HPDE6-E6E7 (cell line): ENCODE data around the gene ATG16L2.
"Not testable (repeated sequence)": the region's sequence is repeated elsewhere in the genome, so short reads cannot be mapped to it uniquely, and the experiment has no call there.

Source experiments
- DNase-seq: peaks from one replicate; pipeline ENCODE4 v3.0.0; 2011; ENCODE audit warnings: missing footprints; ENCODE audit errors: extremely low spot score

ATG16L2 gene

GRCh38 chr11:72826191-72826941 is 12.2 kb downstream of the ATG16L2 start:
- DNase-seq = no peak

- no peak for DNase-seq
Measured at GRCh38 chr11:72826942-72827480, 12.8 kb downstream of the ATG16L2 start.

DNA sequence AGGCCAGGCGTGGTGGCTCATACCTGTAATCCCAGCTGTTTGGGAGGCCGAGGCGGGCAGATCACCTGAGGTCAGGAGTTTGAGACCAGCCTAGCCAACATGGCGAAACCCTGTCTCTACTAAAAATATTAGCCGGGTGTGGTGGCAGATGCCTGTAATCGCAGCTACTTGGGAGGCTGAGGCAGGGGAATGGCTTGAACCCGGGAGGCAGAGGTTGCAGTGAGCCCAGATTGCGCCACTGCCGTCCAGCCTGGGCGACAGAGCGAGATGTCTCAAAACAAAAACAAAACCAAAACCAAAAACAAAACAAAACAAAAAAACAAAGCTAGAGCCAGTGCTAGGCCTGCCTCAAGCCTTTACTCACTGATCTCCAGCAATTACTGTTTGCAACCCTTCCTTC is 13.4 kb downstream of the ATG16L2 start:
- not testable (repeated sequence) for DNase-seq

GRCh38 chr11:72828081-72828567 is 13.9 kb downstream of the ATG16L2 start:
- DNase-seq = no peak

DNA sequence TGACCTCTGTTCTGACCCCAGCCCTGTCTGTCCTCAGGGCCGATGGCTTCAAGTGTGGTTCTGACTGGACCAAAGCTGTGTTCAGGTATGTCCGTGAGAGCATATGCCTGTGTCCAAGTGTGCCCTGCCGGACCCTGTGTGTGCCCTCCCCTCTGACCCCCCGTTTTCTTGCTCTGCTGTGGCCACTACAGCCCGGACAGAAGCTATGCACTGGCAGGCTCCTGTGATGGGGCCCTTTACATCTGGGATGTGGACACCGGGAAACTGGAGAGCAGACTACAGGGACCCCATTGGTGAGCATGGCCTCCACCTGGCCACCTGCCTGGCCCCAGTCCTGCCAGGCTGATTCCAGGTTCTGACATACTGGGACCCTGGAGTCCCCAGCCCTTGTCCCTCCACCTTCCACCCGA is 14.5 kb downstream of the ATG16L2 start:
- DNase-seq = no peak

GRCh38 chr11:72829178-72829577 is 15.0 kb downstream of the ATG16L2 start:
- no peak for DNase-seq

- DNase-seq = no peak
Measured at GRCh38 chr11:72829884-72830533, 15.8 kb downstream of the ATG16L2 start.

DNA sequence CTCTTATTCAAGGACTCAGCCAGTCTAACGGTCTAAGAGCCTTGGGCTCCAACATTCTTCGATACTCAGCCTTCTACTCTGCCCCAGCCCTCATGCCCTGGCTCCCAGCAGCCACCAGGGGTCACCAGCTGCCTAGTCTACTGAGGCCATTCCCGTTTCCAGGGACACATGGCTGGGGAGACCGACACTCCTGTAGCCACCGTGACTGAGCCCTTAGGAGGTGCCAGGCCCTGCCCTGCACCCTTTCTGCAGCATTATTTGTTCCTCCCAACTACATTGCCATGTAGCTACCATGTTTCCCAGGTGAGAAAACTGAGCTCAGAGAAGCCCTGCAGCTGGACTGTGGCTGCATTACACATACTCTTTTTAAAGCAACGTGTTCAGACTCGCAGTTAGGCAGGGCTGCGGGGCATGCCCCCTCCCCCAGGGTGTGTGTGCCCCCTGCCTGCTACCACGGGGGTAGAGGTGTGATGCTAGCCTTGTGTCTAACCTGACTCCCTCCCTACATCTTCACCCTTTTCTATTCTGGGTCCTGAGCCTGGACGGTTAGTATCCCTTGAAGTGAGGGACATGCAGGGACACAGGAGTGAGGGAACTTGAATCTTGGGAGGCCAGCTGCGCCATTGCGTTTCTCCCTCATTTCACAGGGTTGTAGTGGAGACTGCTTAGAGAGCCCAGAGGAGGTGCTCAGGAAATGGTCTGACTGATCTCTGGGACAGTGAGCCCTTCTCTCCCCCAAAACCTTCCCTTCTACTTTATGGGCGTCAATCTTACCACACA is 17.5 kb downstream of the ATG16L2 start:
- DNase-seq = peak; percentile 61

GRCh38 chr11:72832301-72833082 is 18.3 kb downstream of the ATG16L2 start:
- DNase-seq = no peak

GRCh38 chr11:72833083-72833733 is 19.0 kb downstream of the ATG16L2 start:
- DNase-seq = no peak

- DNase-seq = no peak
Measured at GRCh38 chr11:72833811-72834493, 19.7 kb downstream of the ATG16L2 start.

- DNase-seq = no peak
Measured at GRCh38 chr11:72834905-72835304, 20.7 kb downstream of the ATG16L2 start.

DNA sequence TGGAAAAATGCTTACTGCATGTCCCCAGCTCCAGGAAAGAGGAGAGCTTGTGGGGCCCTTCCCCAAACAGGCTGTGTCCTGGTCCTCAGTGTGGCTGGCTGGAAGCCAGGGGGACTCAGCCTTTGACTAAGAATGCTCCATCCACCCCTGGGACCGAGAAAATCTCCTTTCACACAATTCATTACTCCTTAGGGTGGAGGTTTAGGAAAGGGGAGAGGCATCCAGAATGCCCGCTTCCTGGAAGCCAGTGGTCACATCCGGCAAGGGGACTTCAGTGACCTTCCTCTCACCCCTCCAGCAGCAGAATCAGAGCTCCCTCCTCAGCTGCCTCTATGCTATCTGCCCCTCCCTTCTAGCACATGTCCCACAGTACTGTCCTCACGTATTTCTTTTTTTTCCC is 21.9 kb downstream of the ATG16L2 start:
- no peak for DNase-seq

GRCh38 chr11:72838691-72839305 is 24.6 kb downstream of the ATG16L2 start:
- peak; percentile 50 for DNase-seq

GRCh38 chr11:72840780-72841179 is 26.6 kb downstream of the ATG16L2 start:
- DNase-seq = peak; percentile 32

GRCh38 chr11:72841397-72841796 is 27.2 kb downstream of the ATG16L2 start:
- no peak for DNase-seq

GRCh38 chr11:72842126-72842525 is 27.9 kb downstream of the ATG16L2 start:
- DNase-seq = no peak

DNA sequence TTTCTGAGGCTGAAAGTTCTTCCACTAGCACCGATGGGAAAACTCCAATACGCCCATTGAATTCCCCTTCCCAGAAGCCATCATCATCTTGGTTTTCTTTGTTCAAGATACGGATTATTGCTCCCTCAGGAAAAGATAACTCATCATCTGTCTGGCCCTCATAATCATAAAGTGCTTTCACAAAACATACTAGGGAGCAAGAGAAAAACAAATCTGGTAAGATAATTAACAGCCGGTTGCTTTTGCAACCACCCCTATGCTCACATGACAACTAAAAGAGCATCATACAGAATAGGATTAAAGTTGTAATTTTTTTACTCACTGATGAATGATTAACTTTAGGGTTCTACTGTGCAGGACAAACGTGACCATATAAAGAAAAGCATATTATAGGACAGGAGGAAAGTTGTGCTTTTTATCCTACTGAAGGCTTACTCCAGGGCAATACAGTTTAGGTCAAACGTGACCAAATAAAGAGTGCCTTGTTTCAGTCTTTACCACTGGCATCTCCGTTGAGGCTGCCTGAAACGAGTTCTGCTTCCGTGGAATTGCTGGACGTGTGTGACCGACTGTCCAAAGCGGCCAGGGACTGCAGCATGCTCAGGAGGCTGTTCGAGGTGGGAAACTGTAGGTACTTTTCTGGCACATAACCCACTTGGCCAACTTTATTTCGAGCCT is 28.6 kb downstream of the ATG16L2 start:
- no peak for DNase-seq

DNA sequence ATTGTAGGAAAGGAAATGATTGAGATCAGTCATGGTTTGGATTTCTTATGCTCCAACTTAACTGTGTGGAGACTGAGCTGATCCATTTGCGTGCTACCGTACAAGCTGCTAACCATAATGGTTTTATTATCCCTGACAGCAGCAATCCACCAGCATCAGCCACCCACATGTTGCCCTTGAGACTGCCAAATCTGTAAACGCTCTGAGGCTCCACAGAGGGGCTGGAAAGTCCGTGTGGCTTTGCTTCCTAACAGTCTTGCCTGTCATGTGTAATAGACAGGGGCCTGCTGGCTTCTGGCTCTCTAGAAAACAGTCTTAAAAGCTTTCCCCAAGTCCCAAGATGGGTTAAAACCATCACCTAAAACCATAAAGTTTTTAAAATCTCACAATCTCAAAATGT is 30.1 kb downstream of the ATG16L2 start:
- no peak for DNase-seq
